ENCODE data around the gene PPP2R1A.

The PPP2R1A gene

DNA sequence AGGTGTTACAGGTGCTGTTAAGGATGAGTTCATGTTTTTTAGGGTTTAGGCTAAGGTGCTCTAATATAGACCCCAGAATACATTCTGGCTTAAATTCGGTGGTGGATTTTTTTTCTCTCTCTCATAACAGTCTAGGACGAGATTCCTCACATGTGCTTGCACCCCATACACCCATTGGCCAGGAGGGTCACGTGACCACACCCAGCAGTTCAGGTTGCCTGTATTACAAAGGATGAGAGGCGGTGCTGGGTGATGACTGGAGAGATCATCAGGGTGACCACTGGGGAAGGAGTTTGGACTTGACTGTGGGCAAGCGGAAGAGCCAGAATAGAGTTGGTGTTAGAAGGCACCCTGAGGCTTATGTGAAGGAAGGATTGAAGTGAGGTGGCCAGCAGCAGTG is 27.7 kb downstream of the PPP2R1A start:
- Mint-ChIP-seq H3K4me1 (ENCODE audit: low read depth) (no peaks in the 10 kb centered on the region), H3K27ac (peak overlapping the region; percentile 6), H3K9me3 (no peaks in the 10 kb centered on the region), H3K4me3 (no peak overlapping the region), H3K36me3 (ENCODE audit: low read depth) (peaks cover 76% of the 10 kb centered on the region), H3K27me3 (ENCODE audit: low read depth) (no peaks in the 10 kb centered on the region)

DNA sequence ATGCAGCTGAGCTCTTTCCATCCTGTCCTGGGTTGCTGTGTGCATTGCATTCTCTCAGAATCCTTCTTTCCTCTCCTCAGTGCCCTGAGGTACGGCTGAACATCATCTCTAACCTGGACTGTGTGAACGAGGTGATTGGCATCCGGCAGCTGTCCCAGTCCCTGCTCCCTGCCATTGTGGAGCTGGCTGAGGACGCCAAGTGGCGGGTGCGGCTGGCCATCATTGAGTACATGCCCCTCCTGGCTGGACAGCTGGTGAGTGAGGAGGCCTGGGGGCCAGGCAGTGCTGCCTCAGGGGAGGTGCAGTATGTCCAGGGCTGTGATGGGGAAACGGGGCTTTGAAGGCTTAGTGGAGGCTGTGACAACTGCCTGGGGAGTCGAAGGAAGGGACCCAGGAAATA is 29.8 kb downstream of the PPP2R1A start:
- H3K27ac Mint-ChIP-seq = no peak overlapping the region
- H3K9me3 Mint-ChIP-seq = no peaks in the 10 kb centered on the region
- H3K4me1 Mint-ChIP-seq (ENCODE audit: low read depth) = no peaks in the 10 kb centered on the region
- H3K4me3 Mint-ChIP-seq = no peak overlapping the region
- no peaks in the 10 kb centered on the region for H3K27me3 Mint-ChIP-seq (ENCODE audit: low read depth)
- peaks cover 80% of the 10 kb centered on the region for H3K36me3 Mint-ChIP-seq (ENCODE audit: low read depth)

DNA sequence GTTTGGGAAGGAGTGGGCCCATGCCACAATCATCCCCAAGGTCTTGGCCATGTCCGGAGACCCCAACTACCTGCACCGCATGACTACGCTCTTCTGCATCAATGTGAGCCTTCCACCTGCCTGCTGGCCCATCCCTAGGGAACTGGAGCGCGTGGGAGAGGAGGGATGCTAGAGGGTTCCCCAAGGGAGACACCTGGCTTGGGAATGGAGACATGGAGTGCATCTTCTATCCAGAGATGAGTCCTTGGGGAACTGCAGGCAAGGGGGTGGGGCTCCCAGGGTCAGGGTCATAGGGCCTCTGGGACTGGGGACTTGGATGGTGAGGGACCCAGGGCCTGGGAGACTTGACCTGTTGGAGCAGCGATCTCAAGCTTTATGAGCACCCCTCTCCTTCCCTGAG is 31.2 kb downstream of the PPP2R1A start:
- Mint-ChIP-seq H3K27ac (no peak overlapping the region), H3K4me3 (no peak overlapping the region), H3K27me3 (ENCODE audit: low read depth) (no peaks in the 10 kb centered on the region), H3K9me3 (no peaks in the 10 kb centered on the region), H3K36me3 (ENCODE audit: low read depth) (peaks cover 85% of the 10 kb centered on the region), H3K4me1 (ENCODE audit: low read depth) (no peaks in the 10 kb centered on the region)

DNA sequence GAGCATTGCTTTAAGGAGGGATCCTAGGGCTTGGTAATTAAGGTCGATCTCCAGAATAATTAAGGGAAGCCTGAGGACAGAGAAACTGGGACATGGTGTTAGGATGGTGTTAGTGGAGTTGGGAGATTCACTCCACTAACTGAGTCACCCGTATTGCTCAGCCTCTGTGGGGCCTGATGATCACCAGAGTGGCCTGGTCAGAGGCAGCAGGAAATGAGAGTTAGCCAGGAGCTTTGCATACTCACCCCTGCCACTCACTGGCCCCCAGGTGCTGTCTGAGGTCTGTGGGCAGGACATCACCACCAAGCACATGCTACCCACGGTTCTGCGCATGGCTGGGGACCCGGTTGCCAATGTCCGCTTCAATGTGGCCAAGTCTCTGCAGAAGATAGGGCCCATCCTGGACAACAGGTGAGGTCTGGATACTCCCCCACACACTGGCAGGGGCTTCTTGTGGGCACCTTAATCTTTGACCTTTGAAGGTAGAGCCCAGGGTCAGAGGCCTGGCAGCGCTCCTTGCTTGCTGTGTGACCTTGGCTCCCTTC is 32.1 kb downstream of the PPP2R1A start:
- Mint-ChIP-seq H3K9me3 (no peaks in the 10 kb centered on the region), H3K4me3 (no peak overlapping the region), H3K27ac (no peak overlapping the region), H3K27me3 (ENCODE audit: low read depth) (no peaks in the 10 kb centered on the region), H3K4me1 (ENCODE audit: low read depth) (peaks cover 6% of the 10 kb centered on the region), H3K36me3 (ENCODE audit: low read depth) (peaks cover 89% of the 10 kb centered on the region)

DNA sequence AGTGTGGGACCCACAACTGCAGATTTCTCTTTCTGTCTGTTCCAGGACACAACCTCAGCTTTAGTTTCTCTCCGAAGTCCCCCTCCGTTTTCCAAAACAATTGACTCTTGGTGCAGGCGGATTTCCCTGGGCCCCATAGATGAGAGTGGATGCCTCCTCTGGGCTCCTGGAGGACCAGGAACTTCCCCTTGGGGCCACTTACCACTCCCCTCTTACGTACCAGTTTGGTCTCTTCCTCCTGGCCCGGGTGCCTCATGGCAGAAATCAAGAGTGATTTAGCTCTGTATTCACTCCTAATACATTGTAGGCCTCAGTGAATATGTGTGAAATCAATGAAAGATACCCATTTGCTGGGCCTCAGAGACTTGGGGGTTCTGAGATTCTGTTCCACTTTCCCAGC is 34.4 kb downstream of the PPP2R1A start:
- no peak overlapping the region for H3K4me3 Mint-ChIP-seq
- no peak overlapping the region for H3K27ac Mint-ChIP-seq
- H3K27me3 Mint-ChIP-seq (ENCODE audit: low read depth) = no peaks in the 10 kb centered on the region
- peaks cover 90% of the 10 kb centered on the region for H3K36me3 Mint-ChIP-seq (ENCODE audit: low read depth)
- peaks cover 11% of the 10 kb centered on the region for H3K4me1 Mint-ChIP-seq (ENCODE audit: low read depth)
- H3K9me3 Mint-ChIP-seq = no peaks in the 10 kb centered on the region

DNA sequence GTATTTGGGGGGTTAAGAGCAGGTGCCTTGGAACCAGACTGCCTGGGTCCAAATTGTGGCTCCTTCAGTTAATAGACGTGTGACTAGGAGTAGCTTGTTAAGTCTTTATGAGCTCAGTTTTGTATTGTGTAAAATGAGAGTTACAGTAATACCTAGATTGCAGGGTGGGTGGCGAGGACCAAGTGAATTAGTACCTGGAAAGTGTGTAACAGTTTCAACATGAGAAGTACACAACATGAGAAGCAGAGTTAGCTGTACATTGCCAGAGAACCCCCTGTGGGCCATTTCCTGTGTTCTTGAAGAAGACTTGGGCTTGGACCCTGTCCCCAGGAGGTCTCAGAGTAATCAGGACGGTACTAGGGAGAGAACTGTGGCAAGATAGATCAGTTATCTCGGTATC is 36.8 kb downstream of the PPP2R1A start:
- Mint-ChIP-seq H3K27ac (peak overlapping the region; percentile 33), H3K4me1 (ENCODE audit: low read depth) (peaks cover 11% of the 10 kb centered on the region), H3K36me3 (ENCODE audit: low read depth) (peaks cover 74% of the 10 kb centered on the region), H3K9me3 (no peaks in the 10 kb centered on the region), H3K4me3 (no peak overlapping the region), H3K27me3 (ENCODE audit: low read depth) (no peaks in the 10 kb centered on the region)

DNA sequence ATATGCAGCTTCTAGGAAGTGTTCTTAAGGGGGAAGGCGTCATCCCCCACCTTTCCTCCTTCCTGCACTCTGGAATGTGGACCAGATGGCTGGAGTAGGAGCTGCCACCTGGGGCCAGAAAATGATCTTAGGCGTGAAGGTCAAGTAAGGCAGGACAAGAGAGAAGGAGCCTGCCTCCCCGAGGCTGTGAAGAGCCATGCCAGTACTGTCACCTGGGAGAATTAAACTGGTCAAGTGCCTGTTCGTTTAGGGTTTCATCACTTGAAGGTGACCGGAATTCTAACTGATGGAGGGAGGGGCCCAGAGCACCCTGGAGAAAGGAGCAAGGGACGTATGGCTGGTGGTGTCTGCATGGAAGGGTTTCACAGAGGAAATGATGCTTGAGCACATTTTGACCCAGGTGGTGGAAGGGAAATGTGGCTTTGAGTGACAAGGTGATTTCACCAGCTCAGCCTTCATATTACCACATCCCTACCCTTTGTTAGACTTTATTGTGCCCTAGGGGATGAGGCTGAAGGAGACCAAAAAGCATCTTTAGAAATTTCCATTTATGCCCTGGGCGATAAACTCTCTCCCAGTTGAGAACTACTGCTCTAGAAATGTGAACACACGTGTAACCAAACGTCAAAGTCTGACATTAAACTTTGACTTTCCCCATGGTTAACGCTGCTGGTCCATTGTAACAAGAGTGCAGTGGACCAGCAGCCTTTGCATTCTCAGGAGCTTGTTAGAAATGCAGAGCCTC is 37.5 kb downstream of the PPP2R1A start:
- H3K4me3 Mint-ChIP-seq = no peak overlapping the region
- peaks cover 68% of the 10 kb centered on the region for H3K36me3 Mint-ChIP-seq (ENCODE audit: low read depth)
- H3K27ac Mint-ChIP-seq = no peak overlapping the region
- no peaks in the 10 kb centered on the region for H3K9me3 Mint-ChIP-seq
- peaks cover 11% of the 10 kb centered on the region for H3K4me1 Mint-ChIP-seq (ENCODE audit: low read depth)
- no peaks in the 10 kb centered on the region for H3K27me3 Mint-ChIP-seq (ENCODE audit: low read depth)

DNA sequence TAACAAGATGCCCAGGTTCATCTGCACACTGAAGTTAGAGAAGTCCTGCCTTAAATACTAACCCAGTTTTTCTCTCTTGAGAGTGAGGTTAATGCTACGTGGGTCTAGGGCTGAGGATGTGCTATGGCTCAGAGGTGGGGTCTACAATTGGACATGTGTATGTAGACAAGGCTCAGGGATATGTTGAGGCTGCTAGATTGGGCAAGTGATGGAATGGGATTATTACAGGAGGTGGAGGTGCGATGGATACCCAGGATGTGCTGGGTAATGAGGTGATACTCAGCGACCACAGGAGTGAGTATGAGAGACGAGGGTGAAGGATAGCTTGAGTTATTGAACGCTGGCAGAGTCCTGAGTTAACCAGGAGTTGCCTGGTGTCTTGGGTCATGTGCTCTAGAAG is 38.1 kb downstream of the PPP2R1A start:
- H3K27ac Mint-ChIP-seq = peak overlapping the region; percentile 17
- H3K27me3 Mint-ChIP-seq (ENCODE audit: low read depth) = no peaks in the 10 kb centered on the region
- H3K9me3 Mint-ChIP-seq = no peaks in the 10 kb centered on the region
- H3K4me1 Mint-ChIP-seq (ENCODE audit: low read depth) = peaks cover 11% of the 10 kb centered on the region
- H3K36me3 Mint-ChIP-seq (ENCODE audit: low read depth) = peaks cover 62% of the 10 kb centered on the region
- no peak overlapping the region for H3K4me3 Mint-ChIP-seq

DNA sequence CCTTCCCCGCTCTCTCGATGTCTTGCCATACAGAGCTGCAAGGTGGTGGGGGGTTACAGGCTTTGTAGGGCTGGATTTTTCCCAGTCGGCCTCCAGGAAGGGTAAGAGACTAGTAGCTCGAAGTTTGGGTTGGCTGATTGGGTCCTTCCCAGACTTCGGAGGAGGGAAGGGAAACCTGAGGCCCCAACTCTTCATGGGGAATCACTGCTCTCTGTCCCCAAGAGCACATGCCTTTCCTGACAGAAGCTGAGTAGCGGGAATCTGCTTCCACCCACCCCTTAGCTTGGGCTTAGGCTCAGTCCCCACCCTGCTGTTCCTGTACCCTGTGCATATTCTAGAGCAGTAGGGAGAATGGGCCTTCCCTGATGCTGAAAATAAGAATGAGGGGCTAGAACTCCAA is 39.7 kb downstream of the PPP2R1A start:
- H3K36me3 Mint-ChIP-seq (ENCODE audit: low read depth) = peaks cover 47% of the 10 kb centered on the region
- peaks cover 3% of the 10 kb centered on the region for H3K9me3 Mint-ChIP-seq
- no peak overlapping the region for H3K27ac Mint-ChIP-seq
- no peak overlapping the region for H3K4me3 Mint-ChIP-seq
- peaks cover 11% of the 10 kb centered on the region for H3K4me1 Mint-ChIP-seq (ENCODE audit: low read depth)
- no peaks in the 10 kb centered on the region for H3K27me3 Mint-ChIP-seq (ENCODE audit: low read depth)

DNA sequence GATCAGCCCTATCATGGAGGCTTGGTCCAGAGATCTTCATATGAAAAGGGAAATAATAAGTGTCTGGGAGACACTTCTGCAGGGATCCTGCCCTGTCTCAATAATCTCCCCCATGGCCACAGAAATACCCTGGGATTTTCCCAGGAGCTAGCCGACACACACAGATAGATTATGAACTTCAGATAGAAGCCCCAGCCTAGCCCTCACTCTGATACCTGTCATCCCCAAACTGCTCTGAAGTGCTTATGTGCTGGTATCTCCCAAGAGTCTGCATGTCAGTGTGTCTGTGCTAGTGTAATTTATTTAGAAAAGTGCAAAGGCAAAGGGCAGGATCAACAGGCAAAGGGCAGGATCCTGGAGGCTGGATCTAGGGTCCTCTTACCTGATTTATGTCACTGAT is 40.8 kb downstream of the PPP2R1A start:
- Mint-ChIP-seq H3K27ac (no peak overlapping the region), H3K36me3 (ENCODE audit: low read depth) (peaks cover 38% of the 10 kb centered on the region)

DNA sequence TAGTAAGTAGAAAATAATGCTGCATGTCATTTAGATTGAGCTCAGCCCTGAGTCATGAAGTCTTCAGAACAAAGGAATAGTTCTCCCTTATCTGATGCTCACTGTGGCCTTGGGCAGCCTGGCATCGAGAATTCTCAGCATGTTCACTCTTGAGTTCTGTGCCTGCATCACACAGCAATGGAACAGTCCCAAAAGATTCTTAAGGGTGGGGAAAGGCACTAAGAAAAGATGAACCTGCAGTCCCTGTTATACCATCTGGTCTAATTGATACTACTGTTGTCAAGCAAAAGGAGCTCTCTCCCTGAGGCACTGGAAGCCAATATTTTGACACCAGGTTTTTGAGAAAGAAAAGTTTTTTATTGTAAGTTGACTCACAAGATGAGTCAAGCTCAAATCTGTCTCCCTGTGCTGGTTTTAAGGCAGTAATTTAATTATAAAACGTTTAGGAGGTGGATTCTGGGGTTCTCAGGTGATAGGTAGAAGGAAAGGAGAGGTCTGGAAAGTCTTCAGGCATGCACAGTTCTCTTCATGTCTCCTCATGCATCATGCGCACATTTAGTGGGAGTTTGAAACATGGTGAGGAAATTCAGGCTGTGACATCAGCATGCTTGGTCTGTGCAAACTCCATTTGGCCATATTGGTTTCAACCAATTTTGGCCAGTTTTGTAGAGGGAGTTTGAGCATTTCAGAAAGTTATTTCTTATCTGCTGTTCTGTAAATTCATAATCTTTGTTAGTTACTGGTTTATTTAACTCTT is 41.5 kb downstream of the PPP2R1A start:
- Mint-ChIP-seq H3K27me3 (ENCODE audit: low read depth) (no peaks in the 10 kb centered on the region), H3K9me3 (peaks cover 3% of the 10 kb centered on the region), H3K36me3 (ENCODE audit: low read depth) (peaks cover 31% of the 10 kb centered on the region), H3K4me1 (ENCODE audit: low read depth) (peaks cover 11% of the 10 kb centered on the region), H3K27ac (no peak overlapping the region), H3K4me3 (no peak overlapping the region)

More for the DNA sequence above, 40.8 kb downstream of the PPP2R1A start:
- Mint-ChIP-seq H3K27me3 (ENCODE audit: low read depth) (no peaks in the 10 kb centered on the region), H3K4me3 (no peak overlapping the region), H3K4me1 (ENCODE audit: low read depth) (peaks cover 11% of the 10 kb centered on the region), H3K9me3 (peaks cover 3% of the 10 kb centered on the region)

DNA sequence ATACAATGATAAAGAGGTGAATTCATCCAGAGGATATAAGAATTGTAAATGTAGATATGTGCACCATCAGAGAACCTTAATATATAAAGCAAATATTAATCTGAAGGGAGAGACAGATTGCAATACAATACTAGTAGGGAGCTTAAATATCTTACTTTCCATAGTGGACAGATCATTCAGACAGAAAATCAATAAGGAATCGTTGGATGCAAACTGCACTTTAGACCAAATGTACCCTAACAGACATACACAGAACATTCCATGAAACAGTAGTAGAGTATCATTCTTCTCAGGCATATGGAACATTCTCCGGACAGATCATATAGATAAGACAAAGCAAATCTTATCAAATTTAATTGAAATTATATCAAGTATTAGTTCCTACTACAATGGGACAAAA is 44.6 kb downstream of the PPP2R1A start:
- Mint-ChIP-seq H3K27me3 (ENCODE audit: low read depth) (no peaks in the 10 kb centered on the region), H3K4me3 (no peak overlapping the region), H3K9me3 (peaks cover 3% of the 10 kb centered on the region), H3K27ac (no peak overlapping the region), H3K36me3 (ENCODE audit: low read depth) (peaks cover 8% of the 10 kb centered on the region), H3K4me1 (ENCODE audit: low read depth) (peaks cover 4% of the 10 kb centered on the region)

DNA sequence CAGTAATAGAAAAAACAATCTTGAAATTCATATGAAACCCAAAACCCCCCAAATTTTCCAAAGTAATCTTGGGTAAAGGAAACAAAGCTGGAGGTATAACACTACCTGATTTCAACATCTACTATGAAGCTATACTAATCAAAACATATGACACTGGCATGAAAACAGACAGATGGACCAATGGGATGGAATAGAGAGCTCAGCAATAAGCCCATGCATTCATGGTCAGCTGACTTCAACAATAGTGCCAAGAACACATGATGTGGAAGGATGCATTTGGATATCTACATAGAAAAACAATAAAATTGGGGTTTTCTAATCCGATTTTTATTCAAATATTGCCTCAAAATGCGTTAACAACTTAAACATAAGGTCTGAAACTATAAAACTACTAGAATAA is 47.3 kb downstream of the PPP2R1A start:
- Mint-ChIP-seq H3K4me1 (ENCODE audit: low read depth) (peaks cover 4% of the 10 kb centered on the region), H3K27me3 (ENCODE audit: low read depth) (no peaks in the 10 kb centered on the region), H3K27ac (no peak overlapping the region), H3K4me3 (no peak overlapping the region), H3K36me3 (ENCODE audit: low read depth) (no peaks in the 10 kb centered on the region), H3K9me3 (peaks cover 3% of the 10 kb centered on the region)

DNA sequence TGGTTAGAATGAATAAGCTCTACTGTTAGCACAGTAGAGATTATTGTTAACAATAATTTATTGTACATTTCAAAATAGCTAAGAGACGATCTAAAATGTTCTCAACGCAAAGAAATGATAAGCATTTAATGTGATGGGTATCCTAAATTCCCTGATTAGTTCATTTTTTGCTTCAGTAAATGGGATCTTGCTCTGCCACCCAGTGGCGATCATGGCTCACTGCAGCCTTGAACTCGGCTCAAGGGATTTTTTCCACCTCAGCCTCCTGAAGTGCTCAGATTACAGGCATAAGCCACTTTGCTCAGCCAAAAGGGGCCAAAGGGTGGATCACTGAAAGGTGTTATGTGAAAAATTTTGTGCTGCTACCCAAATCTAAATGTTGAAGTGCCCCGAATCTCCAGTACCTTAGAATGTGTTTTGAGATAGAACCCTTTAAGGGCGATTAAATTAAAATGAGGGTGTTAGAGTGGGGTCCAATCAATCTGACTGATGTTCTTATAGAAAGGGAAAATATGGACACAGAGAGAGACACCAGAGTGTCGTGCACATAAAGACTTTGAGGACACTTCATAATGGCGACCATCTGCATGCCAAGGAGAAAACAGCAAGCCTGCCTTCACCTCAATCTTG is 48.0 kb downstream of the PPP2R1A start:
- peaks cover 4% of the 10 kb centered on the region for H3K4me1 Mint-ChIP-seq (ENCODE audit: low read depth)
- H3K36me3 Mint-ChIP-seq (ENCODE audit: low read depth) = no peaks in the 10 kb centered on the region
- no peak overlapping the region for H3K4me3 Mint-ChIP-seq
- H3K27me3 Mint-ChIP-seq (ENCODE audit: low read depth) = no peaks in the 10 kb centered on the region
- H3K9me3 Mint-ChIP-seq = peaks cover 3% of the 10 kb centered on the region
- no peak overlapping the region for H3K27ac Mint-ChIP-seq

DNA sequence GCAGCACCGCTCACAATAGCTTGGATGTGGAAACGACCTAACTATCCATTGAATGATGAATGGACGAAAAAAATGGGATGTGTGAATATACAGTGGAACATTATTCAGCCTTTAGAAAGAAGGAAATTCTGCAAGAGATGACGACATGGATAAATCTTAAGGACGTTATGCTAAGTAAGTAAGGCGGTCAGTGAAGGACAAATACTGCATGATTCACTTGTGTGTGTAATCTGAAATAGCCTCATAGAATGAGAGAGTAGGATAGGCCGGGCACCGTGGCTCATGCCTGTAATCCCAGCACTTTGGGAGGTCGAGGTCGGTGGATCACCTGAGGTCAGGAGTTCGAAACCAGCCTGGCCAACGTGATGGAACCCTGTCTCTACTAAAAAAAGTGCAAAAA is 54.2 kb downstream of the PPP2R1A start:
- Mint-ChIP-seq H3K4me3 (no peak overlapping the region), H3K9me3 (peaks cover 9% of the 10 kb centered on the region), H3K36me3 (ENCODE audit: low read depth) (no peaks in the 10 kb centered on the region), H3K27me3 (ENCODE audit: low read depth) (no peaks in the 10 kb centered on the region), H3K4me1 (ENCODE audit: low read depth) (no peaks in the 10 kb centered on the region), H3K27ac (no peak overlapping the region)
